Mammary epithelial cell (primary cell): ENCODE measurements around the gene C5orf22.
"Not testable (repeated sequence)": the region's sequence is repeated elsewhere in the genome, so short reads cannot be mapped to it uniquely, and the experiment has no call there.

Source experiments
- CTCF ChIP-seq, 2 donors: IDR thresholded peaks in 1 of 2; conservative IDR thresholded peaks in 1 of 2; 2 replicates each; pipeline ENCODE4 v1.5.1; 2011 to 2012; ENCODE audit warnings: inconsistent platforms in 2 of 2, low read length in 2 of 2, mild to moderate bottlenecking in 2 of 2, control low read depth in 1 of 2, low read depth in 1 of 2; ENCODE audit not compliant: insufficient read depth in 1 of 2; ENCODE audit errors: extremely low read depth in 1 of 2
- EZH2 ChIP-seq: IDR thresholded peaks from 2 replicates; pipeline ENCODE4 v1.6.1; 2012; ENCODE audit warnings: low read length, inconsistent platforms, borderline replicate concordance

DNA sequence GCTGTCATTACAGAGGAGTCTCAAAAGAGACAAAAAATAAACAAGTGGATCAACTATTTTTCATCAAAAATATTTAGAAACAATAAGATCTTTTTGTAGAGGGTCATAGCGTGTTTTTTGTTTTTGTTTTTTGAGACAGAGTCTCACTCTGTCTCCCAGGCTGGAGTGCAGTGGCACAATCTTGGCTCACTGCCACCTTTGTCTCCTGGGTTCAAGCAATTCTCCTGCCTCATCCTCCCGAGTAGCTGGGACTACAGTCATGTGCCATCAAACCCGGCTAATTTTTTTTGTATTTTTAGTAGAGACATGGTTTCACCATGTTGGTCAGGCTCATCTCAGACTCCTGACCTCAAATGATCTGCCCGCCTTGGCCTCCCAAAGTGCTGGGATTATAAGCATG lies 70.2 kb downstream of the C5orf22 start:
- TF ChIP-seq CTCF (conservative IDR thresholded peaks at IDR 0.05 in 1 of 2, IDR thresholded peaks at IDR 0.05 in 1 of 2; ENCODE audit: extremely low read depth in 1 of 2, insufficient read depth in 1 of 2, low read depth in 1 of 2, low read length in 2 of 2); EZH2: not testable (repeated sequence)
